HepG2 (cell line): Measurements from ENCODE around the gene TMEM14A. TPM values are rescaled to one million over a fixed set of nuclear protein-coding genes. Genes with fewer than 3 reads are reported as not detected.

Experiments used
- ARID5B ChIP-seq: IDR thresholded peaks from 2 replicates; pipeline ENCODE4 v1.4.0; 2020; ENCODE audit warnings: mild to moderate bottlenecking, missing genetic modification reagents
- ATF1 ChIP-seq: IDR thresholded peaks from 2 replicates; pipeline ENCODE4 v1.6.1; 2016; ENCODE audit warnings: mild to moderate bottlenecking, control low read depth
- CEBPG ChIP-seq: IDR thresholded peaks from 2 replicates; pipeline ENCODE4 v1.6.1; 2016
- GABPB1 ChIP-seq: IDR thresholded peaks from 2 replicates; pipeline ENCODE4 v1.6.1; 2016; ENCODE audit warnings: mild to moderate bottlenecking, missing genetic modification reagents, moderate library complexity, missing compliant biosample characterization
- HIVEP1 ChIP-seq: sonication (generic); formaldehyde crosslinking; IDR thresholded peaks from 2 replicates; pipeline ENCODE4 v1.4.0; 2020; ENCODE audit warnings: mild to moderate bottlenecking, missing genetic modification reagents
- HNF1A ChIP-seq, 2 experiments: sonication (generic) in 1 of 2; formaldehyde crosslinking in 1 of 2; IDR thresholded peaks; 2 replicates each; pipeline versions ENCODE4 v1.4.0 to v1.6.1; 2016 to 2020; ENCODE audit warnings: borderline replicate concordance in 1 of 2, low read depth in 1 of 2, mild to moderate bottlenecking in 1 of 2, missing genetic modification reagents in 1 of 2
- MAF1 ChIP-seq: sonication (generic); formaldehyde crosslinking; IDR thresholded peaks from 2 replicates; pipeline ENCODE4 v1.5.0; 2020; ENCODE audit warnings: missing genetic modification reagents, borderline replicate concordance
- MAX ChIP-seq: IDR thresholded peaks from 2 replicates; pipeline ENCODE4 v1.6.1; 2012; ENCODE audit warnings: inconsistent platforms
- MED1 ChIP-seq: sonication (generic); formaldehyde crosslinking; IDR thresholded peaks from 2 replicates; pipeline ENCODE4 v1.4.0; 2020; ENCODE audit warnings: missing genetic modification reagents
- NONO ChIP-seq, 2 experiments: fragments of 450-650 bp in 1 of 2; sonication (generic) in 1 of 2; formaldehyde crosslinking in 1 of 2; IDR thresholded peaks in 1 of 2; conservative IDR thresholded peaks in 1 of 2; 2 replicates each; pipeline versions ENCODE4 v1.6.1 to v1.8.0; 2017 to 2022; ENCODE audit warnings: mild to moderate bottlenecking in 1 of 2, missing genetic modification reagents in 1 of 2, moderate library complexity in 1 of 2
- PHF21A ChIP-seq: sonication (generic); formaldehyde crosslinking; IDR thresholded peaks from 2 replicates; pipeline ENCODE4 v1.5.0; 2020; ENCODE audit warnings: mild to moderate bottlenecking, missing genetic modification reagents
- RARA ChIP-seq: IDR thresholded peaks from 2 replicates; pipeline ENCODE4 v1.6.1; 2016; ENCODE audit warnings: missing genetic modification reagents, missing compliant biosample characterization
- RBAK ChIP-seq: sonication (generic); formaldehyde crosslinking; IDR thresholded peaks from 2 replicates; pipeline ENCODE4 v1.5.1; 2020; ENCODE audit warnings: mild to moderate bottlenecking, missing genetic modification reagents
- SMAD9 ChIP-seq: sonication (generic); formaldehyde crosslinking; IDR thresholded peaks from 2 replicates; pipeline ENCODE4 v1.5.1; 2020; ENCODE audit warnings: mild to moderate bottlenecking, missing genetic modification reagents
- TBL1XR1 ChIP-seq: fragments of 150-350 bp; IDR thresholded peaks from 2 replicates; pipeline ENCODE4 v1.6.1; 2014; ENCODE audit warnings: borderline replicate concordance, low read length; ENCODE audit not compliant: partially characterized antibody
- TP53 ChIP-seq: sonication (generic); formaldehyde crosslinking; conservative IDR thresholded peaks from 2 replicates; pipeline ENCODE4 v1.4.0; 2020; ENCODE audit warnings: missing genetic modification reagents
- XRCC5 ChIP-seq: fragments of 200-400 bp; formaldehyde crosslinking; optimal IDR thresholded peaks from 2 replicates; pipeline ENCODE3; 2017; ENCODE audit warnings: mild to moderate bottlenecking, low read length
- ZBTB1 ChIP-seq: sonication (generic); formaldehyde crosslinking; IDR thresholded peaks from 2 replicates; pipeline ENCODE4 v1.4.0; 2020; ENCODE audit warnings: missing genetic modification reagents, borderline replicate concordance
- ZBTB8A ChIP-seq: sonication (generic); formaldehyde crosslinking; IDR thresholded peaks from 2 replicates; pipeline ENCODE4 v1.4.0; 2020; ENCODE audit warnings: mild to moderate bottlenecking, low read depth, missing genetic modification reagents, borderline replicate concordance
- ZGPAT ChIP-seq: IDR thresholded peaks from 2 replicates; pipeline ENCODE4 v1.6.1; 2016; ENCODE audit warnings: mild to moderate bottlenecking
- ZNF121 ChIP-seq: sonication (generic); formaldehyde crosslinking; IDR thresholded peaks from 2 replicates; pipeline ENCODE4 v1.5.0; 2020; ENCODE audit warnings: mild to moderate bottlenecking, missing genetic modification reagents
- ZNF337 ChIP-seq: sonication (generic); formaldehyde crosslinking; IDR thresholded peaks from 2 replicates; pipeline ENCODE4 v1.5.1; 2020; ENCODE audit warnings: missing genetic modification reagents, low read depth, mild to moderate bottlenecking, borderline replicate concordance
- polyA plus RNA-seq, 8 experiments: library from polyadenylated mRNA; depleted of rRNA in 3 of 8; stranded (reverse) in 7 of 8; unstranded in 1 of 8; fragments of >200 nt; fragmentation: Illumina TruSeq in 4 of 8; extraction: Trizol in 4 of 8; gene quantifications; 2 replicates each; pipeline versions ENCODE4 v1.2.1 to v1.2.3, GENCODE V29; 2011 to 2016; ENCODE audit warnings: low read depth in 4 of 8, missing spikeins in 1 of 8, mixed read lengths in 1 of 8; ENCODE audit not compliant: insufficient read depth in 1 of 8
- total RNA-seq, 5 experiments: library from RNA; depleted of rRNA; stranded (reverse); fragments of >200 nt; fragmentation: Illumina TruSeq; extraction: Trizol; gene quantifications; 2 replicates each; pipeline ENCODE4 v1.2.3, GENCODE V29; 2016; ENCODE audit warnings: low read depth in 1 of 5

The TMEM14A gene
- total and polyA plus RNA-seq, 2 of the 13 experiments (the other 11 are each of a cell fraction or from before 2014, with no cell fraction given): 24.6 to 73.7 TPM

- TF ChIP-seq ARID5B (CRISPR knock-in tag) (peak; percentile 68), MAX (peak; percentile 85), RBAK (no peak), SMAD9 (no peak), ZBTB1 (CRISPR knock-in tag) (no peak), MED1 (CRISPR knock-in tag) (peak; percentile 46; the same call in 1 of the 2 replicates), HNF1A (IDR thresholded peaks at IDR 0.05; ENCODE audit: low read depth) (no peak), HNF1A (CRISPR knock-in tag; IDR thresholded peaks at IDR 0.05; ENCODE audit: borderline replicate concordance) (0 out of 2 replicates have a peak, but pooled peaks have one; percentile 48), GABPB1 (no peak), HIVEP1 (no peak), XRCC5 (peak; percentile 80), TBL1XR1 (no peak), ZNF337 (CRISPR knock-in tag) (no peak), ZBTB8A (CRISPR knock-in tag) (no peak), PHF21A (no peak), TP53 (CRISPR knock-in tag) (peak; percentile 44; the same call in 1 of the 2 replicates), MAF1 (no peak), RARA (no peak), CEBPG (CRISPR knock-in tag) (0 out of 2 replicates have a peak, but pooled peaks have one; percentile 3), ZGPAT (CRISPR knock-in tag) (peak; percentile 50; the same call in 1 of the 2 replicates), NONO (IDR thresholded peaks at IDR 0.05) (no peak), NONO (CRISPR knock-in tag; conservative IDR thresholded peaks at IDR 0.05) (no peak), ATF1 (CRISPR knock-in tag) (0 out of 2 replicates have a peak, but pooled peaks have one; percentile 14), ZNF121 (CRISPR knock-in tag) (no peak)
Observed at GRCh38 chr6:52640170-52640569, 30.7 kb upstream of the TMEM14A start (continued).
